GM23338 (cell line): ENCODE data around the gene BICC1. TPM values are rescaled to one million over a fixed set of nuclear protein-coding genes. Genes with fewer than 3 reads are reported as not detected.

Experiments used
- ATAC-seq: fragments of 200-7000 bp; cut with Tn5 transposase; 3 replicates; pipeline ENCODE4 v1.9.1; 2020
- DNase-seq: peaks from one replicate; pipeline ENCODE4 v3.0.0-alpha.2; 2015; ENCODE audit warnings: low spot score
- H2AFZ ChIP-seq: fragments of 200-600 bp; sonication (generic); 2 replicates; pipeline ENCODE4 v1.8.0; 2016; ENCODE audit warnings: antibody characterized with exemption, mild to moderate bottlenecking, moderate library complexity
- H3F3A ChIP-seq: fragments of 200-600 bp; sonication (generic); replicated peaks from 2 replicates; pipeline ENCODE4 v1.8.0; 2017; ENCODE audit warnings: antibody characterized with exemption, mixed run types, low read depth
- H3K27ac ChIP-seq: fragments of 200-600 bp; sonication (generic); 2 replicates; pipeline ENCODE4 v1.6.1; 2016; ENCODE audit warnings: low read depth
- H3K27me3 ChIP-seq: fragments of 200-600 bp; sonication (generic); 2 replicates; pipeline ENCODE4 v1.8.0; 2016; ENCODE audit warnings: mild to moderate bottlenecking, mixed run types, moderate library complexity; ENCODE audit not compliant: insufficient read depth
- H3K36me3 ChIP-seq: fragments of 200-600 bp; sonication (generic); 2 replicates; pipeline ENCODE4 v1.8.0; 2016; ENCODE audit warnings: mild to moderate bottlenecking; ENCODE audit not compliant: insufficient read depth
- H3K4me1 ChIP-seq: fragments of 200-600 bp; sonication (generic); 2 replicates; pipeline ENCODE4 v1.8.0; 2016; ENCODE audit warnings: mild to moderate bottlenecking, moderate library complexity; ENCODE audit not compliant: insufficient read depth
- H3K4me2 ChIP-seq: fragments of 200-600 bp; sonication (generic); 2 replicates; pipeline ENCODE4 v1.7.1; 2017; ENCODE audit warnings: mixed run types
- H3K4me3 ChIP-seq: fragments of 200-600 bp; sonication (generic); 2 replicates; pipeline ENCODE4 v1.6.1; 2016; ENCODE audit warnings: mixed run types
- H3K79me2 ChIP-seq: fragments of 200-600 bp; sonication (generic); replicated peaks from 2 replicates; pipeline ENCODE4 v1.8.0; 2017; ENCODE audit warnings: mild to moderate bottlenecking; ENCODE audit not compliant: insufficient read depth
- H3K9me2 ChIP-seq: fragments of 200-600 bp; sonication (generic); 2 replicates; pipeline ENCODE4 v1.8.0; 2017; ENCODE audit not compliant: insufficient read depth
- H4K20me1 ChIP-seq: fragments of 200-600 bp; sonication (generic); replicated peaks from 2 replicates; pipeline ENCODE4 v1.8.0; 2017; ENCODE audit warnings: mild to moderate bottlenecking; ENCODE audit not compliant: insufficient read depth
- H3K27ac Mint-ChIP-seq: 2 replicates; pipeline ENCODE4 v1.8.0; 2020; ENCODE audit warnings: inconsistent platforms, mild to moderate bottlenecking, moderate library complexity, mixed read lengths
- H3K27me3 Mint-ChIP-seq: 3 replicates; pipeline ENCODE4 v1.8.0; 2022; ENCODE audit warnings: low read depth, mild to moderate bottlenecking, moderate library complexity, mixed read lengths, inconsistent platforms; ENCODE audit not compliant: insufficient read depth, poor library complexity
- H3K36me3 Mint-ChIP-seq: 3 replicates; pipeline ENCODE4 v1.8.0; 2021; ENCODE audit warnings: low read depth, mild to moderate bottlenecking, inconsistent platforms, moderate library complexity, mixed read lengths
- H3K4me1 Mint-ChIP-seq: 3 replicates; pipeline ENCODE4 v1.8.0; 2020; ENCODE audit warnings: mild to moderate bottlenecking, inconsistent platforms, mixed read lengths
- H3K4me3 Mint-ChIP-seq: 3 replicates; pipeline ENCODE4 v1.8.0; 2021; ENCODE audit warnings: moderate library complexity, mild to moderate bottlenecking, inconsistent platforms, mixed read lengths
- H3K9me3 Mint-ChIP-seq: 3 replicates; pipeline ENCODE4 v1.8.0; 2020; ENCODE audit warnings: moderate library complexity, mild to moderate bottlenecking, inconsistent platforms, mixed read lengths
- CREB1 ChIP-seq: fragments of 250-450 bp; sonication (Bioruptor Pico); IDR thresholded peaks from 2 replicates; pipeline ENCODE4 v1.5.0; 2020; ENCODE audit warnings: low read depth, mild to moderate bottlenecking, moderate library complexity
- ETS1 ChIP-seq: IDR thresholded peaks from 2 replicates; pipeline ENCODE4 v1.6.1; 2016; ENCODE audit warnings: antibody characterized with exemption
- EZH2 ChIP-seq: fragments of 200-600 bp; sonication (generic); IDR thresholded peaks from one replicate; pipeline ENCODE4 v1.8.0; 2017; ENCODE audit warnings: antibody characterized with exemption, mild to moderate bottlenecking, low read depth; ENCODE audit not compliant: unreplicated experiment
- EZH2phosphoT487 ChIP-seq: fragments of 200-600 bp; sonication (generic); IDR thresholded peaks from one replicate; pipeline ENCODE4 v1.8.1; 2018; ENCODE audit warnings: antibody characterized with exemption; ENCODE audit not compliant: unreplicated experiment
- JUNB ChIP-seq: IDR thresholded peaks from one replicate; pipeline ENCODE4 v1.6.1; 2016; ENCODE audit warnings: antibody characterized with exemption; ENCODE audit not compliant: unreplicated experiment
- NANOG ChIP-seq: IDR thresholded peaks from 2 replicates; pipeline ENCODE4 v1.6.1; 2016; ENCODE audit warnings: antibody characterized with exemption, borderline replicate concordance
- POLR2AphosphoS5 ChIP-seq: IDR thresholded peaks from 2 replicates; pipeline ENCODE4 v1.6.1; 2016; ENCODE audit warnings: antibody characterized with exemption, low read depth
- STAT1 ChIP-seq: IDR thresholded peaks from one replicate; pipeline ENCODE4 v1.6.1; 2016; ENCODE audit warnings: antibody characterized with exemption; ENCODE audit not compliant: unreplicated experiment
- ZNF114 ChIP-seq: fragments of 250-450 bp; sonication (Bioruptor Pico); IDR thresholded peaks from 2 replicates; pipeline ENCODE4 v1.5.0; 2020; ENCODE audit warnings: mild to moderate bottlenecking, moderate library complexity
- ZNF331 ChIP-seq: fragments of 250-450 bp; sonication (Bioruptor Pico); IDR thresholded peaks from 2 replicates; pipeline ENCODE4 v1.5.0; 2020; ENCODE audit warnings: low read depth, mild to moderate bottlenecking, moderate library complexity
- ZNF462 ChIP-seq: fragments of 250-450 bp; sonication (Bioruptor Pico); IDR thresholded peaks from 2 replicates; pipeline ENCODE4 v1.5.0; 2020; ENCODE audit warnings: mild to moderate bottlenecking, moderate library complexity
- polyA plus RNA-seq: library from polyadenylated mRNA; unstranded; fragments of >200 nt; fragmentation: Nextera tagmentation; extraction: Ambion mirVana; gene quantifications from 2 replicates; pipeline ENCODE4 v1.2.1, GENCODE V29; 2016
- total RNA-seq: library from RNA; depleted of rRNA; stranded (reverse); fragments of >200 nt; shearing (Covaris generic); gene quantifications from 2 replicates; pipeline ENCODE4 v1.2.3, GENCODE V29; 2014
- TF ChIP-seq, protein P1 (sequence below), 2 experiments: fragments of 200-600 bp in 1 of 2; sonication (generic) in 1 of 2; conservative IDR thresholded peaks; 2 replicates each; pipeline versions ENCODE4 v1.5.1 to v1.6.1; 2016 to 2017; ENCODE audit warnings: antibody characterized with exemption in 2 of 2, low read depth in 2 of 2, mild to moderate bottlenecking in 2 of 2, moderate library complexity in 1 of 2
- TF ChIP-seq, protein P2 (sequence below): IDR thresholded peaks from one replicate; pipeline ENCODE4 v1.6.1; 2018; ENCODE audit warnings: antibody characterized with exemption; ENCODE audit not compliant: unreplicated experiment

Gene BICC1
- total and polyA plus RNA-seq, 2 experiments from 2014 or later: 1.3 to 2.2 TPM

DNA sequence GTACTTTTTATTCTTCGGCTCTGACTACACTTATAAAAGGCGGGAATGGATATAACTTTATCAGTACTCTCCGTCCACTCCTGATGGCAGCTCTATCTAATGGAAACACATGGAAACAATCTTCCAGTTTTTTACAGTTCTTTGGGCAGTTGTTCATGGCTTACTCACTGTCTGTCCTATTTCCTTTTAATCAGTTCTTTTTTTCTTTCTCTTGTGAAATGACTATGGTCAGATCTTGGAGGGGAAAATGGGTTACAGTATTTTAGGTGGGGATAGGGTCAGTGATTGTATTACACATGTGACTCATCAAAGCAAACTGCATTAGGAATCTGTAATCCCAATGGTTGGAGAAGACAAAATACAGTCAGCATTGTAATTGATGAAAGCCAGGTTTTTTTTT, 112.4 kb downstream of the BICC1 start:
- Histone ChIP-seq H3K79me2 (no peaks in the 10 kb centered on the region), H3F3A (no peaks in the 10 kb centered on the region), H3K4me1 (peaks cover 10% of the 10 kb centered on the region), H3K4me3 (no peak overlapping the region), H2AFZ (no peak overlapping the region), H3K9me2 (no peaks in the 10 kb centered on the region), H4K20me1 (no peaks in the 10 kb centered on the region), H3K36me3 (no peaks in the 10 kb centered on the region), H3K27me3 (no peaks in the 10 kb centered on the region), H3K4me2 (no peak overlapping the region), H3K27ac (no peak overlapping the region)
- Mint-ChIP-seq H3K27ac (no peak overlapping the region), H3K4me1 (peaks cover 7% of the 10 kb centered on the region), H3K36me3 (no peaks in the 10 kb centered on the region), H3K27me3 (peaks cover 2% of the 10 kb centered on the region), H3K9me3 (no peaks in the 10 kb centered on the region), H3K4me3 (no peak overlapping the region)
- DNase-seq (no peak), ATAC-seq (no peak)
- no peak for TF ChIP-seq NANOG
- no peak for TF ChIP-seq POLR2AphosphoS5
- TF ChIP-seq, protein P1, sequence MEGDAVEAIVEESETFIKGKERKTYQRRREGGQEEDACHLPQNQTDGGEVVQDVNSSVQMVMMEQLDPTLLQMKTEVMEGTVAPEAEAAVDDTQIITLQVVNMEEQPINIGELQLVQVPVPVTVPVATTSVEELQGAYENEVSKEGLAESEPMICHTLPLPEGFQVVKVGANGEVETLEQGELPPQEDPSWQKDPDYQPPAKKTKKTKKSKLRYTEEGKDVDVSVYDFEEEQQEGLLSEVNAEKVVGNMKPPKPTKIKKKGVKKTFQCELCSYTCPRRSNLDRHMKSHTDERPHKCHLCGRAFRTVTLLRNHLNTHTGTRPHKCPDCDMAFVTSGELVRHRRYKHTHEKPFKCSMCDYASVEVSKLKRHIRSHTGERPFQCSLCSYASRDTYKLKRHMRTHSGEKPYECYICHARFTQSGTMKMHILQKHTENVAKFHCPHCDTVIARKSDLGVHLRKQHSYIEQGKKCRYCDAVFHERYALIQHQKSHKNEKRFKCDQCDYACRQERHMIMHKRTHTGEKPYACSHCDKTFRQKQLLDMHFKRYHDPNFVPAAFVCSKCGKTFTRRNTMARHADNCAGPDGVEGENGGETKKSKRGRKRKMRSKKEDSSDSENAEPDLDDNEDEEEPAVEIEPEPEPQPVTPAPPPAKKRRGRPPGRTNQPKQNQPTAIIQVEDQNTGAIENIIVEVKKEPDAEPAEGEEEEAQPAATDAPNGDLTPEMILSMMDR (conservative IDR thresholded peaks at IDR 0.05; ENCODE audit: low read depth in 2 of 2): no peak
- TF ChIP-seq, protein P2, sequence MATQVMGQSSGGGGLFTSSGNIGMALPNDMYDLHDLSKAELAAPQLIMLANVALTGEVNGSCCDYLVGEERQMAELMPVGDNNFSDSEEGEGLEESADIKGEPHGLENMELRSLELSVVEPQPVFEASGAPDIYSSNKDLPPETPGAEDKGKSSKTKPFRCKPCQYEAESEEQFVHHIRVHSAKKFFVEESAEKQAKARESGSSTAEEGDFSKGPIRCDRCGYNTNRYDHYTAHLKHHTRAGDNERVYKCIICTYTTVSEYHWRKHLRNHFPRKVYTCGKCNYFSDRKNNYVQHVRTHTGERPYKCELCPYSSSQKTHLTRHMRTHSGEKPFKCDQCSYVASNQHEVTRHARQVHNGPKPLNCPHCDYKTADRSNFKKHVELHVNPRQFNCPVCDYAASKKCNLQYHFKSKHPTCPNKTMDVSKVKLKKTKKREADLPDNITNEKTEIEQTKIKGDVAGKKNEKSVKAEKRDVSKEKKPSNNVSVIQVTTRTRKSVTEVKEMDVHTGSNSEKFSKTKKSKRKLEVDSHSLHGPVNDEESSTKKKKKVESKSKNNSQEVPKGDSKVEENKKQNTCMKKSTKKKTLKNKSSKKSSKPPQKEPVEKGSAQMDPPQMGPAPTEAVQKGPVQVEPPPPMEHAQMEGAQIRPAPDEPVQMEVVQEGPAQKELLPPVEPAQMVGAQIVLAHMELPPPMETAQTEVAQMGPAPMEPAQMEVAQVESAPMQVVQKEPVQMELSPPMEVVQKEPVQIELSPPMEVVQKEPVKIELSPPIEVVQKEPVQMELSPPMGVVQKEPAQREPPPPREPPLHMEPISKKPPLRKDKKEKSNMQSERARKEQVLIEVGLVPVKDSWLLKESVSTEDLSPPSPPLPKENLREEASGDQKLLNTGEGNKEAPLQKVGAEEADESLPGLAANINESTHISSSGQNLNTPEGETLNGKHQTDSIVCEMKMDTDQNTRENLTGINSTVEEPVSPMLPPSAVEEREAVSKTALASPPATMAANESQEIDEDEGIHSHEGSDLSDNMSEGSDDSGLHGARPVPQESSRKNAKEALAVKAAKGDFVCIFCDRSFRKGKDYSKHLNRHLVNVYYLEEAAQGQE: no peak
- TF ChIP-seq ETS1: no peak
- no peak for TF ChIP-seq STAT1
- TF ChIP-seq ZNF114 (CRISPR knock-in tag): no peak
- TF ChIP-seq ZNF462 (CRISPR knock-in tag): no peak
- TF ChIP-seq EZH2: no peak
- TF ChIP-seq JUNB: no peak
- no peak for TF ChIP-seq CREB1 (CRISPR knock-in tag)
- TF ChIP-seq EZH2phosphoT487: no peak
- TF ChIP-seq ZNF331: no peak
